CD4-positive, alpha-beta T cell treated with Interleukin-6 at 100 ng/mL for 8 hours (primary cell): ENCODE data around the gene NTF3.

Source experiments
- DNase-seq: peaks from one replicate; pipeline ENCODE4 v3.0.0-alpha.2; 2020; ENCODE audit warnings: mixed read lengths, low spot score

The NTF3 gene

GRCh38 chr12:5488626-5488955, 56.7 kb downstream of the NTF3 start:
- no peak for DNase-seq

- DNase-seq: no peak
Observed at GRCh38 chr12:5489017-5489416, 57.1 kb downstream of the NTF3 start.

DNA sequence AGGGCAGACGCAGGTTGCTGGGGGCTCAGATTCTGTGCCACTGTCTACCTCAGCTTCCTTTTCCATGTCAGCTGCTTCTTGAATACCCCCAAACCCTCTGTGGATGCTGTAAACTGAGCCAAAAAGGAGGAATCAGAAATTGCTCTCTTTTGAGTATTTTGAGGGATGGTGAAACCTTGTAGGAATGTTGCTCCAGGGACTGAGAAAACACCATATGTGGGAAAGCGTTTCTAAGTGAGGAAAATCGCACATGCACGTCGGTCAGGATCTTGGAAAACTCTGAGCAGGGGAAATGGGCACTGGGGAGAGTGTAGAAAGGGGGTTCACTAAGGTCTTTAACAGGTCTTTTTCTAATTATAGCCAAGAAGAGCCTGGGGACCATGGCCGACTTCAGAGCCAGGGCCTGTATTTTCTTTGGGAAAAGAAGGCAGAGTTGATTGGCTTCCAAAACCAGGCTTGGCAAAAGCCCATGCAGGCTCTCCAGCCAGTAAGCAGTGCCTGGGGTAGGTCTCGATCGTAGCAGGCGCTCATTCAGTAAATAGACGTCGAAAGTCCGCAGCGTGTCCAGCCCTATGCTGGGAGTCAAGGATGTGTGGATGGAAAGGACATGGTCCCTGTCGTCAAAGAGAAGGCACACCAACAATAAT, 58.0 kb downstream of the NTF3 start:
- DNase-seq: no peak

- no peak for DNase-seq
Observed at GRCh38 chr12:5492562-5492961, 60.7 kb downstream of the NTF3 start.

GRCh38 chr12:5493018-5493417, 61.1 kb downstream of the NTF3 start:
- no peak for DNase-seq

GRCh38 chr12:5494343-5494742, 62.4 kb downstream of the NTF3 start:
- no peak for DNase-seq

- no peak for DNase-seq
Observed at GRCh38 chr12:5497329-5498053, 65.6 kb downstream of the NTF3 start.

DNA sequence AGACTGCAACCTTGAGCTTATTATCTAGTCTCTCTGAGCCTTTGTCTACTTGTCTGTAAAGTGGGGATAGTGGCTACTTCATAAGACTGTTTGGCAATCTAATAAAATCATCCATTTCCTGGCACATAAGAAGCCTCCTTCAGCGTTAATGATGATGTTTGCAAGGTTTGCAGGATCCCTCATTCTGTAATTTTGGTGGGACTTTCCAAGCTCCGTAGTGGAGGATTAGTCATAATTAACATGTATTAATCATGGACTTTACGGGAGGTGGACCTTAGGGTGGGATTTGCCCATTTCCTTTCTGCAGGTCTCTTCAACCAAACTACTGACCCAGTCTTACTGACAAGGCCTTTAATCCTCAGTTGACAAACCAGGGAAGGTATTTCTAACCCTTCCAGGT, 66.2 kb downstream of the NTF3 start:
- no peak for DNase-seq

- no peak for DNase-seq
Observed at GRCh38 chr12:5498806-5499205, 66.9 kb downstream of the NTF3 start.

DNA sequence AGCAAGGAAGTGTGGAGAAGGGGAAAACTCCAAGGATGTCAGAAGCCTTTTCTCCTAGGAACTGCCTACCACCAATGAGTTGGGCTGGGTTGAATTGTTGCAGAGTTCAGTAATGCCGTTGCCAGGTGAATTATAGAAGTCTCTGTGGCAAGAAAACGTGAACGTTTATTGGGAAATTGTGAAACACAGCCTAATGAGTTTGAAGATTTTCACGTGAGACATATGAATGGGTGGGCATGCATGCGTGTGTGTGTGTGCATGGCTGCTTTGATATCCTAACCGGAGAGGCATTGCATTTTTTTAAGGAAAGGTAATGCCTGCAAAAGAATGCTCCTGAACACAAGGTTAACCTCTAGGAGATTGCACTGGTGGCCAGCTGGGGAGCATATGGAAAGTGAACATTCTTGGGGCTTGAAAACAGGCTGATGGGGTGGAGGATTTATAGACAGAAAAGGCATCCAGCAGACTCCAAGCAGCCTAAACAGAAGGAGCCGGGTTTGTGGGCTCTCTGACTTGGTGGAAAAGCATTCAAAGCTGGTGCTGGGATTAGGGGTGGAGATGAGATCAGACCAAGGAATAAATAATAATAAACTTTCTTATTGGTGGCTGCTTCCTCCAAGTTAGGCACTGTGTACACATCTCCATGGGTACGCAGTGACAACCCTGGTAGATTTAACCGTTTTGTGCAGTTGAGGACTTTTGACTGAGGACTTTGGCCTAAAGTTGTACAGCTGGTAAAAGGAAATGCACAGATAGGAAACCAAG, 67.8 kb downstream of the NTF3 start:
- DNase-seq: no peak

- DNase-seq: no peak
Observed at GRCh38 chr12:5500331-5500659, 68.4 kb downstream of the NTF3 start.

GRCh38 chr12:5503774-5504173, 71.9 kb downstream of the NTF3 start:
- DNase-seq: no peak

GRCh38 chr12:5505116-5505515, 73.2 kb downstream of the NTF3 start:
- no peak for DNase-seq

GRCh38 chr12:5505751-5506150, 73.8 kb downstream of the NTF3 start:
- DNase-seq: no peak

DNA sequence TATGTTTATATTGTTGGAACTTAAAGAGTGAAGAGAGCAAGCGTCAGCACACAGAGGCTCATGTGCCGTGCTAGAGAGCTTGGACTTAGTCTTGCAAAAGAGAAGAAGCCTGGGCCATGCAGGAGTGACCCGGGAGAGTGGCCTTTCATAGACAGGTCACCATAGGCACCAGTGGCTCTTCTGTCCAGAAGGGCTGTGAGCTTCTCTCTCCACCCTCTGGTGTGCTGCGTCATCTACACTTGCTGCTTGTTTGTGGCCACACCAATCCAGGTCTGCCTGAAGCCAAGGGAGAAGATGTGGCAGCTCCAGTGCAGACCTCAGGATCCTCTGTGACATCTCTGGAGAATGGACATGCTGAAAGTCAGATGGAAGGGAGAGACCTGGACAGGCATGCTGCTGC, 74.4 kb downstream of the NTF3 start:
- DNase-seq: no peak

DNA sequence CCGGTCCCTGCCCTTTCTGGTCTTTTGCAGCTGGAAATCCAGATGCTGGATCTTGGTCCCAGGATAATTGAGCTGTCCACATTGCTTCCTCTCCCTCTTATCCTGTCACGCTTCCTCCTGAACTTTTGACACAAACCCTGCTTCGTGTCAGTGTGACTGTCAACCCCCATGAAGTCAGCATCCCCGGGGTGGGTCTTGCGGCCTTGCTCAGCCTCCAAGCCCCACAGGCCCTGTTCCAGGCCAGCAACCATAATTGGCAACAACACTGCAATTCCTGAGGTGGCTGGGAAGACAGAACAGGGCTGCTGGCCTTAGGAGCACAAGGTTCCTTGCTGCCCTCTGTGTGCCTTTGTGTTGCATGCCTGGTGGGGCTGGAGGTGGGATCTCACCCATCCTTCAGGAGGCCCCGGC, 74.9 kb downstream of the NTF3 start:
- DNase-seq: no peak

GRCh38 chr12:5507401-5507935, 75.6 kb downstream of the NTF3 start:
- DNase-seq: no peak

DNA sequence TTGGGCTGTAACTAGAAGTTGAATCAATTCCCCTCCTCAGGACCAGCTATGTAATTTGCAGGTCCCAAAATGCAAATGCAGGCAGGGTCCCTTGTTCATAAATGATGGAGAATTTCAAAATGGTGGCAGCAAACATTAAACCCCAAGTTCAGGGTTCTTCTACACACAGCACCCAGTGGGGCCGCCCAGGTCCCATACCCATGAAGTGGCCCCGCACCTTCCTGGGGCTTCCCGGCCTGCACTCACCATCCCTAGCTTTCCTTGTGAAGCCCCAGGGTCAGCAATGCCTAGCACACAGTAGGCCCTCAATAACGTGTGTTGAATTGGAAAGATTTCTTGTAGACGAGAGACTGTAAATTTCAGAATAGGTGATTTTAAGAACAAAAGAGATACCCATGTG, 76.0 kb downstream of the NTF3 start:
- DNase-seq: no peak

GRCh38 chr12:5509102-5509501, 77.2 kb downstream of the NTF3 start:
- no peak for DNase-seq

GRCh38 chr12:5509557-5509956, 77.6 kb downstream of the NTF3 start:
- no peak for DNase-seq

DNA sequence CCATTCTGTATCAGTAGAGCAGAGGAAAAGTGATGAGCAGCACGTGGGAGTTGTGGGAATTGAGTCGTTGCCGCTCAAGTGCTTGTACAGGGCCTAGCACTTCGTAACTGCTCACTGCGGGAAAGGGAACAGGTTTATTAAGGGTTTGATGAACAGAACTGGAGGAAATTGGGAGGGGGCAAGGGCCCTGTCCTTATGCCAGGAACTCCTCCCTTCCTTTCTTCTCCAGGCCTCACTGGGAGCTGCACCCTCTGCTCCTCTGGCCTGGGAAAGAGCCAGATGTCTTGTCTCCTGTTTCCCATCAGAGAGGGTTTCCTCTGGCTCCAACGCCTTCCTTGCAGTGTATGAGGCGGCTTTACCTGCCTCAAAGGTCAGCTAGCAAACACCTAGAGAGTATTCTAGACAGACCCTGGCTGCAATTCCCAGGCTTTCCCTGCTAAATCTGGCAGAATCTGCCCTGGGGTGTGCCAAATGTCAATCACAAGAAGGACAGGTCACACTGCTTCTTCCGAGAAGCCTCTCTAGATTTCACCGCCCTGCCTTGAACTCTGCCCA, 78.4 kb downstream of the NTF3 start:
- no peak for DNase-seq

GRCh38 chr12:5511256-5511643, 79.3 kb downstream of the NTF3 start:
- no peak for DNase-seq
